ENCODE data around the gene UQCRHL.

GRCh38 chr1:15788624-15789301 lies 18.7 kb downstream of the UQCRHL start:
- TF ChIP-seq RFX5 (IDR thresholded peaks at IDR 0.05; ENCODE audit: low read depth, low read length) (no peak), CHD4 (IDR thresholded peaks at IDR 0.05) (no peak), EZH2 (IDR thresholded peaks at IDR 0.05; ENCODE audit: borderline replicate concordance, control insufficient read depth, low read depth, low read length) (no peak), EP300 (IDR thresholded peaks at IDR 0.05; ENCODE audit: borderline replicate concordance in 1 of 2, control insufficient read depth in 1 of 2, low read depth in 2 of 2, low read length in 2 of 2) (no peak), POLR2A (IDR thresholded peaks at IDR 0.05; ENCODE audit: low read depth, low read length) (no peak), CTCF (IDR thresholded peaks at IDR 0.05 in 2 of 3, conservative IDR thresholded peaks at IDR 0.05 in 1 of 3; ENCODE audit: control insufficient read depth in 2 of 3, extremely low read depth in 1 of 3, insufficient read depth in 1 of 3, low read depth in 3 of 3, low read length in 3 of 3) (no peak), ELK1 (IDR thresholded peaks at IDR 0.05; ENCODE audit: low read depth, low read length) (no peak)
